GM21447 (cell line): ENCODE measurements around the gene GALNT9.
"Not testable (repeated sequence)": the region's sequence is repeated elsewhere in the genome, so short reads cannot be mapped to it uniquely, and the experiment has no call there.

Experiments used
- ATAC-seq: cut with Tn5 transposase; IDR thresholded peaks from one replicate; pipeline ENCODE4 v1.9.1; 2021; ENCODE audit not compliant: unreplicated experiment

Gene GALNT9

DNA sequence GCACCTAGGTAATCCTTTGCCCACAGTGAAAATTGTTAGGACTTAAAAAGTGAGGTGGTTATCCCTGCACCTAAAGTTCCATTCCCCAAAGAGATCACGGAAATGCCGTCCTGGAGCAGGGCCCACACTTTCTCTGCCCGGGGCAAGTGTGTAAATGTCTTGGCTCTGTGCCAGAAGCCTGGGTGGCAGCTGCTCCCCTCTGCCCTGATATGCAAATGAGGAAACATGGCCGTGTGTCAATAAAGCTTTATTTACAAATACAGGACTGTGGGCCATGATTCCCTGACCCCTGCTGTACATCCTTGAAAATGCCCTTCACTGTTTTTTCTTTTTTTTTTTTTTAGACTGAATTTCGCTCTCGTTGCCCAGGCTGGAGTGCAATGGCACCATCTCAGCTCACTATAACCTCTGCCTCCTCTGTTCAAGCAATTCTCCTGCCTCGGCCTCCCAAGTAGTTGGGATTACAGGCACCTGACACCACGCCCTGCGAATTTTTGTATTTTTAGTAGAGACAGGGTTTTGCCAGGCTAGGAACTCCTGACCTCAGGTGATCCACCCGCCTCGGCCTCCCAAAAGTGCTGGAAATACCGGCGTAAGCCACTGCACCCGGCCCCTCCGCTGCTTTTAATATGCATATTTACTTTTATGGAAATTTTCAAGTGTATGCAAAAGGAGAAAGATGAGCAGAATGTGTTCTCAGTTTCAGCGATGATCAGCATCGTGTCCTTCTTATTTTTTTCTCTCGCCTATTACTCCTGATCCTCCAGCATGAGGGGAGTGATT is 75.5 kb downstream of the GALNT9 start:
- no peak for ATAC-seq

DNA sequence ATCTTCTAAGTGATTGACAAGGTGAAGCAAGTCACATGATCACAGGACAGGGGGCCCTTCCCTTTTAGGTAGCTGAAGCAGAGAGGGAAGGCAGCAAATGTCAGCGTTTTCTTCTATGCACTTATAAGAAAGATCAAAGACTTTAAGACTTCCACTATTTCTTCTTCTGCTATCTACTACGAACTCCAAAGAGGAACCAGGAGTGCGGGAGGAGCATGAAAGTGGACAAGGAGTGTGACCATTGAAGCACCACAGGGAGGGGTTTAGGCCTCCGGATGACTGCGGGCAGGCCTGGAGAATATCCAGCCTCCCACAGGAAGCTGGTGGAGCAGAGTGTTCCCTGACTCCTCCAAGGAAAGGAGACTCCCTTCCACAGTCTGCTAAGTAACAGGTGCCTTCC is 76.4 kb downstream of the GALNT9 start:
- ATAC-seq, result not testable (repeated sequence)

DNA sequence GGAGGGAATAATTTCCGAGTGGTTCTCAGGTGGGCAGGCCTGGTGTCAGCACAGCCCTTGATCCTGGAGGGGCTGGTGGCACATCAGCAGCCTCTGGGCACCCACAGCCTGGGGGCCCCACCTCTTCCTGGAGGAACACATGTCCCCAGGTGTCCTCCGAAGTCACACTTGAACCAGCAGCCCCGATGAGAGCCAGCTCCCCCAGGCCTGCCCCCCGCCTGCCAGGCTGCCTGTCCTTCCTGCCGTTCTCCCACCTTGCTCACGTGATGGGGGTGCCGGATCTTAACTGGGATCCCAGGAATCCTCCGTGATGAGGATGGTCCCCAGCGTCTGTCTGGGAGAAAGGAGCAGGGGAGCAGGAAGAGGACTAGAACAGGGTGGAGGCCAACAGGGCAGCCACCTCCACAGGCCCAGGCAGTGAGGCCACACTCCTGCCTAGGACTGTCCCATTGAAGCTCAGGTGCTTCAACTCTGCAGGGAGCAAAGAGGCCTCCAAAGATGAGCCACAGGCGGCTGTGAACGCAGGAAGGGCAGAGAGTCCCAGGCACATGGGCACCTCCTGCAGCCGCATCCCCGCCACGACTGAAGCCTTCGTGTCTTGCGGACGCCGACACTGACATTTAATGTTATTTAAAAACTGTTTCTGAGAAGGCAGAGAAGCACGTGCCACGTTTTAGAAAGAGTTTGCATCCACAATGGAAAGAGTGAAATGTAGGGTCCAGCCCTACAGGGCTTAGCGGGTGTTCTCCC is 77.5 kb downstream of the GALNT9 start:
- no peak for ATAC-seq

DNA sequence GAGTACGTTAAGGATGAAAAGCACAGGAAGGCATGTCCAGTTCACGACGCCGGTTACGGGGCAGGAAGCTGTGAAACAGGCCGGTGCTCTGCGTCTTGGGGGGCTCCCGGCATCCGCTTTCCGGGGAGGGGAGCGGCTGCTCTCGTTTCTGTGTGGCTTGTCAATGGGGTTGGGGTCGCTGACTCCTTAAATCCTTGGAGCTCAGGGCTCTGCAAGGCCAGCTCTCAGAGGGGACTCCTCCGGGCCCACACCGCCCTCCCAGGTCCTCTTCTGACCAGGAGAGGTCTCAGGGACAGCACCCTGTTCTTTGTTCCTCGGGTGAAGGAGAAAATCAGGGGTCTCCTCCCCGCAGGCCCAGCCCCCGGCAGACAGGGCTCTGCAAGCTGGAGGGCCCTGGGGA is 78.1 kb downstream of the GALNT9 start:
- no peak for ATAC-seq

DNA sequence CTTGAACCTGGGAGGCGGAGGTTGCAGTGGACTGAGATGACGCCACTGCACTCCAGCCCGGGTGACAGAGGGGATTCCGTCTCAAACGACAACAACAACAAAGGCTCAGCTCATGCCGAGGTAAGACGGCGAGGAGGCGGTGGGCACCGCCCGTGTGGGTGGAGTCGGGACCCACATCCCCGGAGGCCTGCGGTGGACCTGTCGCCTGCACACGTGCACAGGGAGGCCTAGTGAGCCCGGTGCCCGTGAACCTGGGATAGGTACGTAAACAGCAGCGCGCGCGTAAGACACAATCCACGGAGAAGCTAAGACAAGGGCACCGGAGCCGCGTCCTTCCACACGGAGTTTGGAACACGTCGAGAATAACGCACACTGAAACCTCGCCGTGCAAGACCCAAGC is 78.7 kb downstream of the GALNT9 start:
- no peak for ATAC-seq

DNA sequence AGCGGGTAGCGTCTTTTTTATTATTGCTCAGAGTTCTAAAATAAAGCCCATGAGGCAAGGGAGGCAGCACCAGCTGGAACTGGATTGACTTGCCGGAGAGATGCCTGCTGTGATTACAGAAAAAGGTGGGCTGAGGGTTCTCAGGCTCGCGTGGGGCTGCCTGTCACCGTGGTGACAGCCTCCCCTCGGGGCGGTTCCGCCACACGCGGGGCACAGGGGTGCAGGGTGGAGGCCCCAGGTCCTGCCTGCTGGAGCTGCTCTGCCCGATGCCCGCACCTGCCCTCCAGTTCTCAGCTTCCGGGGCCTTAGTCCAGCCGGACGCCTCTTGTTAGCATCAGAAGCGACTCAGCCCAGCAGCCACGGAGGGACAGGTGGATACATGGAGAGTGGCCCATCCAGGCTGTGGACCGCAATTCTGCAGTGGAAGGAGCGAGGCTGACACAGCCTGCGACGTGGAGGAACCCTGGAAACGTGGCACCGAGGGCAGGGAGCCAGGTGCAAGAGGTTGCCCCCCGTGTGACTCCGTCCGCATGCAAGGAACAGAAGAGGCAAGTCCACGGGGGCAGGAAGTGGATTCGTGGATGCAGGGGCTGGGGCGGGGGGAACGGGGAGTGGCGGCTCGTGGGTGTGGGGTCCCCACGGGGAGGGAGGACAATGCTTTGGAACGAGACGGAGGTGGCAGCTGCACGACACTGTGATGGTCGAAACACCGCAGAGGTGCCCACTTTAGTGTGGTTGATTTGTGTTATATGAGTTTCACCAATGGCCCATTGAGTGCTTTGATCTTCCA is 79.5 kb downstream of the GALNT9 start:
- no peak for ATAC-seq

DNA sequence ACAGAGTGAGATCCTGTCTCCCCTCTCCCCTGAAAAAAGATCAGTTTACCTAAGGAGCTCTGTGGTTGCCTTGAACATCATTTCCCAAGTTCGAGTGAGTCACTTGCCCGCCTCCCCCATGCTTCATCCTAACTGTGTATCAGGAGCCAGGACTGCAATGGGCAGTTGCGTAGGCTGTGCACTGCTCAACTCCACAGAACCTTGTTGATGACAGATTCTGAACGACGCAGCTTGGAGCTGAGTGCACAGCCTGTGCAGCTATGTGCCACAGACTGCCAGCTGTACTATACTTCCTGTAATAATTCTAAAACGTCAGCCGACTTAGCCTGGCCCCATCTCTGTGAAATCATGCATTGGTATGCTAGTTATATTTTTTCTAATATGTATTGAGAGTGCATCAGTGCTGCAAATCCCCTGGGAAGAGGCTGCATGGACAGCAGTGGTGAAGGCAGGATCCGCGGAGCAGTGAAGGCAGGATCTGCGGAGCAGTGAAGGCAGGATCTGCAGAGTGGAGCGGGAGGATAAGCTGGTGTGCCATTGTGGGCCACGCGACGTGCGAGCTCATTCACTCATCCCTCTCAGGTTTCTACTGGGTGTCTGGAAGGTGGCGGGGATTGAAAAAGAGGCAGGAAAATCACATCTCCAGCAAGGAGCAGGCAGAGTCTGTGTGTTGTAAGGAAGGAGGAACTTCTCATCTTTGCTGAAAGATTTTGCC is 80.8 kb downstream of the GALNT9 start:
- ATAC-seq, result no peak

DNA sequence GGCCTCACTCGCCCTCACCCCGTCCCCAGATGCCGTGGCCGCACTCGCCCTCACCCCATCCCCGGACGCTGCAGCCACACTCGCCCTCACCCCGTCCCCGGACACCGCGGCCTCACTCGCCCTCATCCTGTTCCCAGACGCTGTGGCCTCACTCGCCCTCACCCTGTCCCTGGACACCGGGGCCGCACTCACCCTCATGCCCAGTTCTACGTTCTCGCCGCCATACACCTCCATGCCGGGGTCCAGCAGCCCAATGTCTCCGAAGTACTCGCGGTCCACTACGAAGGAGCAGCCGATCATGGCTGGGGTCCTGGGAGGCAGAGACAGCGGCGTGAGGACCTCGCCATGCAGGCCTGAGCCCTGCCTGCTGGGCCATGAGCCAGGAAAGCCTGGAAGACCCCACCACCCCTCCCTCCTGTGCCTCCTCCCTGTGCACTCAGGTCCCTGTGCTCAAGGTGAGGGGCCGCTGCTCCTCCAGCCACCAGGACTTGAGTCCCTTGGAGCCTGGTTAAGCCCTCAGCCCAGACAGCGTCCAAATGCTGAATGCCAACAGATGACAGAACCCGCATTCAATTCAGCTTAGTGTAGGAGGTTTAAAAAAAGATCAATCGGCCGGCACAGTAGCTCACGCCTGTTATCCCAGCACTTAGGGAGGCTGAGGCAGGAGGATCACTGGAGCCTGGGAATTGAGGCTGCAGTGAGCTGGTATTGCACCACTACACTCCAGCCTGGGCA is 81.5 kb downstream of the GALNT9 start:
- no peak for ATAC-seq

DNA sequence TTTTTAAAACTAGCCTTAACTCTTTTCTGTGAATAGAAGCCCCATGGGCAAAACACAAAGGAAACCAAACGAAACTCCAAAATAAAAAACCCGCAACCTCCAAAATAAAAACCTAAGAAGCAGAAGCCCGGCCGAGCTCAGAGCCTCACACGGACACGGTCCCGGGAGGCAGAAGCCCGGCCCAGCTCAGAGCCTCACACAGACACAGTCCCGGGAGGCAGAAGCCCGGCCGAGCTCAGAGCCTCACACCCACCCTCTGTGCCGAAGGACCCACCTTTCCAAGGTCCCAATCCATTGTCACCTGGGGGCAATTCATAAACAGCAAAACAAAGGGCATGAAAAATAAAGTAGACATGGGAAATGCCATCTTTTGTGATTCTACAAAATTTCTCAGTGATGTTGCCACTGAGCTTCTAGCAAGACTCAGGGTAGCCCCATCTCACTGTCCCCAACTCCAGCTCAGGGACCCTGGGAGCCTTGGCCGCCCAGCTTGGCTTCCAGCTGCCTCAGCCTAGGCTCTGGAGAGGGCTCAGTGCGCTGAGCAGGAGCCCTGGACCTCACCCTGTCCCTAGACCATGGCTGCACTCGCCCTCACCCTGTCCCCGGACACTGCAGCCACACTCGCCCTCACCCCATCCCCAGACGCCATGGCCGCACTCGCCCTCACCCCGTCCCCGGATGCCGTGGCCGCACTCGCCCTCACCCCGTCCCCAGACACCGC is 82.2 kb downstream of the GALNT9 start:
- ATAC-seq, result no peak

DNA sequence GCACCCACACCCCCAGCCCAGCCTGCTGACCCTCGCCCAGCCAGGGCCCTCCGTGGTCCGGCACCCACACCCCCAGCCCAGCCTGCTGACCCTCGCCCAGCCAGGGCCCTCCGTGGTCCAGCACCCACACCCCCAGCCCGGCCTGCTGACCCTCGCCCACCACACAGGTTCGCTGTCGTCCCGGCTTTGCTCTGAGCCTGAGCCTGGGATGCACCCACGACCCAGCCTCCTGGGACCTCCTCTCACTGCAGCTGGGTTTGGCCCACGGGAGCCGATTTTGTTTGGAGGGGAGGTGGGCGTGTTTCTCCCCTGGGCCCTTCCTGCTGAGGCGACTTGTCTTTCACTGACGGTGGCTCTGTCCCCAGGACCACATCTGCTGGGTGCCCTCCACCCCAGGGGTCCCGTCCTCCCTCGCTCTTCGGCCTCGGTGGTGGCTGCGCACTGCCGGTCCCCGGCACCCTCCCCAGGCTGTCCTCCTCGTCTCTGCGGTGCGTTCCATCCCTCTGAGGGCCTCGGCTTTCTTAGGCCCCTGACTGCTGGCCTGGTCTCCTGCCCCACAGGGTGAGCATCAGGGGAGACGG is 83.8 kb downstream of the GALNT9 start:
- no peak for ATAC-seq

DNA sequence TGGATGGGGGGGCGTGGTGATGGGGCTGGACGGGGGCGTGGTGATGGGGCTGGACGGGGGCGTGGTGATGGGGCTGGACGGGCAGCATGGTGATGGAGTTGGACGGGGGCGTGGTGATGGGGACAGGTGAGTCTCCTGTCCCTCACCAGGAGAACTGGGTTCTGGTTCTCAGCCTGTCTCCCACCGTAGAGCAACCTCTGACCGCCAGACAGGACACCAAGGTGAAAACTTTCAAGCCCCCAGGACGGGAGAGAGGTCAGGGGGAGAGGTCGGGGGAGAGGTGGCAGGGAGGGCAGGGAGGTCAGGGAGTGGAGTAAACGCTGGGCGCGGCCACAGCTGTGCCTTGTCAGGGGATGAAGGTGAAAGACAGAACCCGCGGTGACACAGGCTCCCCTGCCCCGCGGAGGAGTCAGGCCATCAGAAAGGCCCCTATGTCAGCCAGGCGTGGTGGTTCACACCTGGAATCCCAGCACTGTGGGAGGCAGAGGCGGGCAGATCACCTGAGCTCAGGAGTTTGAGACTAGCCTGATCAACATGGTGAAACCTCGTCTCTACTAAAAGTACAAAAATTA is 84.6 kb downstream of the GALNT9 start:
- ATAC-seq, result no peak

DNA sequence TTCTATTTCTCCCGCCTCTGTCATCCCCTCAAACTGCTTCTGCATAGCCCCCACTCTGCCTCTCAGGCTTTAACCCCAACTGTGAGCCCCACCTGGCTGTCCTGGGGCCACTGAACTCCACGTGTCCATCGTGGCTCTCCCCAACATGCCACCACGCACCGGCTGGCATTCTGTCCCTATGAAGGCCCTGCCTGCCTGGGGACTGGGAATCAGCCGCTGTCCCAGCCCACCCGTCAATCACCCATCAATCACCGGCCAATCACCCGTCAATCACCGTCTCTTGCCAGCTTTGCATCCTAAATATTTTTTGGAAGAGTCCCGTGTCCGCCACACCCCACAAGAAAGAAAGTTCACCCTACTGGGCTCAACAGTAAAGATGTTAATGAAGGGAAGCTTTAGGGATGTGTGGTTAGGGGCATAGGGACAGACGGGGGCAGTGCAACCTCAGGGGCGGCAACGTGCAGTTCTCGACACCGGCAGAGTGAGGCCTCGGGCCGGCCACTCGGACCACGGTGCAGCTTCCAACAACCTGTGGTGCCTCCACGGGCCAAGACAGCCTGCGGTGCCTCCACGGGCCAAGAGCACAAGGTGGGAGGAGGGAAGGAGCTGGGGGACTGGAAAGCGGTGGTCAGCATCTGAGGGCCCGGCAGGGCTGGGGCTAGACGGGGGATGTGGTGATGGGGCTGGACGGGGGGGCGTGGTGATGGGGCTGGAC is 85.6 kb downstream of the GALNT9 start:
- ATAC-seq, result no peak

DNA sequence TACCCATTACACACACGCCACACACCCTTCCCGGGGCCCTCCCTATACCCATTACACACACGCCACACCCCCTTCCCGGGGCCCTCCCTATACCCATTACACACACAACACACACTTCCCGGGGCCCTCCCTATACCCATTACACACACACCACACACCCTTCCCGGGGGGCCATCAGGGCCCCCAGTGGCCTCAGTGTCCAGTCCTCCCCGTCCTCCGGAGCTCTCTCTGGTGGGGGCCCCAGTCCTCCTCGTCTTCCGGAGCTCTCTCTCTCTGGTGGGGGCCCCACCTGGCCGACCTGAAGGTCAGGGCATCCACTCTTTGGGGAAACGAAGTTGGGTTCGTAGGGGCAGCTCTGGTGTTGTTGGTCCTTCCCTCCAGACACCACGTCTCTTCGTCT is 86.2 kb downstream of the GALNT9 start:
- ATAC-seq, result not testable (repeated sequence)

DNA sequence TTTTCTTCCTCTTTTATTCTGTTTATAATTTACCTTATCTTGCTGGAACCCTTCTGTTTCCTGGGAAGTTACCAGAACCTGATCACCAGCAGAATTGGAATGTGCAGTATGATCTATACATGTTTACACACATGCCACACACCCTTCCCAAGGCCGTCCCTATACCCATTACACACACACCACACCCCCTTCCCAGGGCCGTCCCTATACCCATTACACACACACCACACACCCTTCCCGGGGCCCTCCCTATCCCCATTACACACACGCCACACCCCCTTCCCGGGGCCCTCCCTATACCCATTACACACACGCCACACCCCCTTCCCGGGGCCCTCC is 88.8 kb downstream of the GALNT9 start:
- ATAC-seq, result not testable (repeated sequence)

DNA sequence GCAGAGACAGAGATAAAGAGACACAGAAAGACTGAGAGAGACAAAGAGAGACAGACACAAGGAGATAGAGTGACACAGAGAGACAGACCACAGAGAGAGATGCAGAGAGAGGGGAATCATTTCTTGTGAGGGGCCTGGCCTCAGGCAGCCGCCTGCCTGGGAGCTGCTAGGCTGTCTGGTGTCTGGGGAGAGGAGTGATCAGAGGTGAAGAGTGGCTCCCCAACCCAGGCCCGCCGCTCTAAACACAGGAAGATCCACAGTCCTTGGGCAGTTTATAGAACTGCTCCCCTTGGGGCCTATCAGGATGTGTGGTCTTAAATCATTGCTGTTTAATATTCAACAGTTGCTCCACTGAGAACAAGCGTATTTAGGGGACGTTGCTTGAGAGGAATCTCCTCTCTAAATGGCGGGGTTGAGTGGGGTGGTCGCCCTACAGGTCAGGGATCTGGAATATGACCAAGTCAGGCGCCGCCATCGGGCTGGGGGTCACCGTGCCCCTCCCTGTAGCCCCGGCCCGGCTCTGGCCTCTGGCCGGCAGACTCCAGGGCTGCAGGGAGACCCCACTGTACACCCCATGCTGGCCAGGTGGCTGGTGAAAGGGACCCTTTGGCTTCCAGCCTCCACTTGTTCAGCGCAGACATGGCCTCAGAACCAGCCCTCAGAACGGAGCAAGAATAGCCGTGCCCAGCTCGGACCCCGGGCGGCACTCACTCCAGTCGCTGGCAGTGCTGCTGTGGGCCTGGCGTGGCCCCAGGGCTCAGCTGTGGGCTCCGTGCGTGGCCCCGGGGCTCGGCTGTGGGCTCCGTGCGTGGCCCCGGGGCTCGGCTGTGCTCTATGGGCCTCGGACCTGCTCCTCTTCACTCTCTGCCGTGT is 89.4 kb downstream of the GALNT9 start:
- ATAC-seq, result no peak

DNA sequence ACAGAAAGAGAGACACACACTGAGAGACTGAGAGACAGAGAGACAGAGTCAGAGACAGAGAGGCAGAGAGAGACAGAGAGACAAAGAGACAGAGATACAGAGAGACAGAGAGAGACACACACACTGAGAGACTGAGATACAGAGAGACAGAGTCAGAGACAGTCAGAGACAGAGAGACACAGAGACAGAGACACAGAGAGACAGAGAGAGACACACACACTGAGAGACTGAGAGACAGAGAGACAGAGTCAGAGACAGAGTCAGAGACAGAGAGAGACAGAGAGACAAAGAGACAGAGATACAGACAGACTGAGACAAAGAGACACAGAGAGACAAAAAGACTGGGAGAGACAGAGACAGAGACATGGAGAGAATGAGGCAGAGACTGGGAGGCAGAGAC is 90.0 kb downstream of the GALNT9 start:
- ATAC-seq, result no peak

DNA sequence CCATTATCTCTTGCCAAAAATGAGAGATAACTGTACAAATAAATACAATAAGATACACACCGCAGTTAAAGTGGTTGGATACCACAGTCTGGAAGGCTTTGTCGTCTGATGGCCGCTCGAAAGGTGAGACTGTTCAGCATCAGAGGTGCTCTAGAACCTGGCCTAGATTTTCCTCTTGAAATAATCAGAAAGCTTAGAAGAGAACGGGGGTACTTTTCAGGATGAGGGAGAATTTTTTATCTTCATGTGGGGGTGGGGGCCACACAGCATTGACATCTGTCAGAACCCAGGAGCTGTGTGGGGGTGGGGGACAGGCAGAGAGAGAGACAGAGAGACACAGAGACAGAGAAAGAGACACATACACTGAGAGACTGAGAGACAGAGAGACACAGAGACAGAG is 90.5 kb downstream of the GALNT9 start:
- no peak for ATAC-seq

DNA sequence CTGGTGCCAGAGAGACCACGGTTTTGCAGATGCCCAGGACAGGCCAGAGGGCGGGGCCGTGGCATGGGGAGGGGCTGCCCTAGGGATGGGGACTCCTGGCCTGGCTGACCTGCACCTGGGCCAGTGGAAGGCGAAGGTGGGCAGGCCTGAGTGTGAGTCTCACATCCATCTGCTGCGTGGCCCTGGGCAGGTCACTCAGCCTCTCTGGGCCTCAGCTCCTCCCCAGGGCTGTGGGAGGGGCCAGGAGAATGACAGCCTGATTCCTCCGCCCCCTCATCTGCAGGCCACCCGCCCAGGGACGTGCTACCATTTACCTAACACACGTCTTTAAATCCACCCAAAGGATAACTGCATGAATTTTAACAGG is 90.9 kb downstream of the GALNT9 start:
- no peak for ATAC-seq
